KBM-7 (cell line): ENCODE data around the gene LHFPL5.

Source experiments
- DNase-seq: peaks from one replicate; pipeline ENCODE4 v3.0.0-alpha.2; 2015
- in situ Hi-C: fragments of 300-500 bp; cut with MboI; formaldehyde crosslinking; loops from 2 replicates; pipeline ENCODE4 v1.14.3; 2020; ENCODE audit warnings: low sequenced_read_pairs, low pct_unique_long_range_greater_than_20kb, mixed read lengths

Gene LHFPL5

GRCh38 chr6:35839019-35839418 lies 33.9 kb downstream of the LHFPL5 start:
- no peak for DNase-seq
- in situ Hi-C loops, result no loop called here

- in situ Hi-C loops, result no loop called here
- no peak for DNase-seq
These were observed 37.2 kb downstream of the LHFPL5 start for GRCh38 chr6:35842381-35842780.

GRCh38 chr6:35844290-35844689 lies 39.1 kb downstream of the LHFPL5 start:
- DNase-seq, result no peak
- in situ Hi-C loops, result no loop called here

GRCh38 chr6:35850208-35850607 lies 45.1 kb downstream of the LHFPL5 start:
- in situ Hi-C loops, result no loop called here
- DNase-seq, result no peak

- DNase-seq, result no peak
- in situ Hi-C loops, result no loop called here
These were observed 47.8 kb downstream of the LHFPL5 start for GRCh38 chr6:35852994-35853393.

- DNase-seq, result no peak
- in situ Hi-C loops, result no loop called here
These were observed 51.1 kb downstream of the LHFPL5 start for GRCh38 chr6:35856250-35856649.

- in situ Hi-C loops, result no loop called here
- DNase-seq, result no peak
These were observed 52.7 kb downstream of the LHFPL5 start for GRCh38 chr6:35857853-35858252.

GRCh38 chr6:35859367-35859766 lies 54.2 kb downstream of the LHFPL5 start:
- no peak for DNase-seq

More at GRCh38 chr6:35859367-35859766, 54.2 kb downstream of the LHFPL5 start:
- in situ Hi-C loops, result no loop called here
